Stimulated activated CD8-positive, alpha-beta memory T cell treated with anti-CD3 and anti-CD28 coated beads, Interleukin-4, amount 100 ng/mL, for 4 hours (primary cell): ENCODE measurements around the gene WDR64.
A peak's percentile ranks its signal among the peaks of the same experiment; 100 is the strongest.

Experiments
- DNase-seq, 2 donors: peaks; one replicate each; pipeline ENCODE4 v3.0.0-alpha.2; 2020; ENCODE audit warnings: low read depth in 2 of 2, low spot score in 1 of 2

Gene WDR64

GRCh38 chr1:241630899-241631298 lies 21.2 kb upstream of the WDR64 start:
- DNase-seq, result no peak

- no peak for DNase-seq
Measured at GRCh38 chr1:241631674-241632073, 20.4 kb upstream of the WDR64 start.

- DNase-seq, result no peak
Measured at GRCh38 chr1:241632987-241633386, 19.1 kb upstream of the WDR64 start.

- no peak for DNase-seq
Measured at GRCh38 chr1:241635556-241636152, 16.4 kb upstream of the WDR64 start.

- DNase-seq, result no peak
Measured at GRCh38 chr1:241636291-241636690, 15.8 kb upstream of the WDR64 start.

- DNase-seq, result no peak
Measured at GRCh38 chr1:241637046-241637590, 15.0 kb upstream of the WDR64 start.

GRCh38 chr1:241637604-241638003 lies 14.5 kb upstream of the WDR64 start:
- no peak for DNase-seq

- no peak for DNase-seq
Measured at GRCh38 chr1:241638099-241638682, 13.9 kb upstream of the WDR64 start.

GRCh38 chr1:241638909-241639622 lies 13.0 kb upstream of the WDR64 start:
- DNase-seq, result no peak

GRCh38 chr1:241639623-241640148 lies 12.4 kb upstream of the WDR64 start:
- peak in 1 of 2 donors; percentile 16 for DNase-seq

- peak; percentile 81 to 82 for DNase-seq
Measured at GRCh38 chr1:241640149-241640866, 11.8 kb upstream of the WDR64 start, which contains the start of the genes CHML and OPN3. CHML (minus strand) TSS chr1:241640369; CDS start chr1:241635766, 4,603 bp downstream. OPN3 (minus strand) TSS chr1:241640369; CDS start chr1:241640254, 115 bp downstream.

- DNase-seq, result no peak
Measured at GRCh38 chr1:241640867-241641622, 11.0 kb upstream of the WDR64 start.

- no peak for DNase-seq
Measured at GRCh38 chr1:241641773-241642592, 10.1 kb upstream of the WDR64 start.

GRCh38 chr1:241642593-241642944 lies 9.5 kb upstream of the WDR64 start:
- no peak for DNase-seq

GRCh38 chr1:241644259-241644658 lies 7.8 kb upstream of the WDR64 start:
- no peak for DNase-seq

- DNase-seq, result no peak
Measured at GRCh38 chr1:241645199-241645598, 6.9 kb upstream of the WDR64 start.

- no peak for DNase-seq
Measured at GRCh38 chr1:241646201-241646600, 5.9 kb upstream of the WDR64 start.

- no peak for DNase-seq
Measured at GRCh38 chr1:241647658-241648057, 4.4 kb upstream of the WDR64 start.

- no peak for DNase-seq
Measured at GRCh38 chr1:241648159-241648558, 3.9 kb upstream of the WDR64 start.

GRCh38 chr1:241654019-241654418 lies 1.9 kb downstream of the WDR64 start:
- no peak for DNase-seq
